Midbrain (tissue), 1 donor: ENCODE measurements around the gene CNTFR.

Source experiments
- DNase-seq: peaks from one replicate; lab custom pipeline; 2025; lab: John Stamatoyannopoulos, UW

Gene CNTFR

DNA sequence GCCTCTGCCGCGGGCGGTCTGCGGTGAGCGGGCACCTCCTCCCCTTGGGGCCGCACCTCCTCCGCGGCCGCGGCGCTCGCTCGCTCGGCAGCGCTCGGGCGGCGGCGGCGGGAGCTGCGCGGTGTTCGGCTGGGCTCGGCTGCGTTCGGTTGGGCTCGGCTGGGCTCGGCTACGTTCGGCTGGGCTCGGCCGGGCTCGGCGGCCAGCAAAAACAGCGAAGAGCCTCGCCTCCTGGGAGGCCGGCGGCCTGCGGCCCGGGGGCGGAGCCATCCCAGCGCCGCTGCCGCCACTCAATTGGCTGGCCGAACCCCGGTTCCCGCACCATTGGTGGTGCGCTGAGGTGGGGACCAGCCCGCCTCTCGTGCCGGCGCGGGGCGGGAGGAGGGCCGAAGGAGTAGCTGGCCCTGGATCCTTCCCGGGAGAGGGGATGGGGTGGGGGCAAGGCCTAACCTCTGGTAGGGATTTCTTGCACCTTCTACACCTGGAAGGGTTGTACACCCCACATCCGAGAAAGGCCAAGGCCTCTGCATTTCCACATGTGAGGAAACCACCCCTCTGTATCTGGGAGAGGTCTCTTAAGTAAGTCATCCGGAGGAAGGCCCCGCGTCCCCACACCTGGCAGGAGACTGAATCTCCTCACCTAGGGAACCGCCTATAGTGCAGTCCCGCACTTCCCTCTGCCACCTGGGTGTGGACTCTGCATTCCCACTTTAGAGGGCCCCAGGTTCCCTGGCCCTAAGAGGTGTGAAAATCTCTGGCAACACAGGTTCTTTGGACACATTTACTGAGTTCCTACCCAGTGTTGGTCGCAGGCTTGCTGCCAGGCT lies 66.3 kb downstream of the CNTFR start, which contains the start of gene ENHO:
ENHO (minus strand) TSS at position 20 of the 827 bp plus-strand sequence. CDS start 1,295 bp downstream, outside the sequence.
- DNase-seq: peak; percentile 92

DNA sequence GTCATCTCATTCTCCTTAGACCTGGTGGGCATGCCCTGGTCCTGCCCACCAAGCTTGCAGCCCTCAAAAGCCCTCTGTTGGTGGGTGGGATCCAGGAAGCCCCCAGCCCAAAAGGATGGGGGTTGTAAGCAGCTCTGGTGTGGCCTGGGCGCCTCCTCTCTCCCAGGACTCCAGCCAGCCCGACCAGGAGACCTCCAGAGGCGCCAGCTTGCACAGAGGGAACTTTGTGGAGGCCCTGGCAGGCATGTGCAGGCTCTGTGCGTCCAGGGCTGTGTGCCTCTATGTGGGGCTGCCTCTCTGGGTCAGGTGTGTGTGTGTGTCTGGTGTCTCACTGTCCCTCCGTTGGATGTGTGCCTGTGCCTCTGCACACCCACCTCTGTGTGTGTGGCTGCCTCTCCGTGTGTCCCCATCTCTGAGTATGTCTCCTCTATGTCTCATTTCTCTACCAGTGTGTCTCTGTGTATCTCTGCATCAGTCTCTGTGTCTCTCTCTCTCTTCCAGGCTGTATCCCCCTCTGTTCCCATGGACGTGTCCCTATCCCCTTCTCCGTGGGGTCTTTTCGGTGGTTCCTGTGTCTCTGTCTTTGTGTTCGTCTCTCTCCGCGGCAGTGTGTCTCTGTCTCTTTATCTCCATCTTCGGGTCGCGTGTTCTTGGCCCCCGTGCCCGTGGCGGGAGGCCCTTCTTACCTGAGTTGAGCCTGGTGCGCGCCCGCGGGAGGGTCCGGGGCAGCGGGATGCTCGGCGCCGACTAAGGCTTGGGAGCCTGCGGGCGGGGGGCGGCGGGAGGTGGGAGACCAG lies 67.2 kb downstream of the CNTFR start:
- DNase-seq: no peak

DNA sequence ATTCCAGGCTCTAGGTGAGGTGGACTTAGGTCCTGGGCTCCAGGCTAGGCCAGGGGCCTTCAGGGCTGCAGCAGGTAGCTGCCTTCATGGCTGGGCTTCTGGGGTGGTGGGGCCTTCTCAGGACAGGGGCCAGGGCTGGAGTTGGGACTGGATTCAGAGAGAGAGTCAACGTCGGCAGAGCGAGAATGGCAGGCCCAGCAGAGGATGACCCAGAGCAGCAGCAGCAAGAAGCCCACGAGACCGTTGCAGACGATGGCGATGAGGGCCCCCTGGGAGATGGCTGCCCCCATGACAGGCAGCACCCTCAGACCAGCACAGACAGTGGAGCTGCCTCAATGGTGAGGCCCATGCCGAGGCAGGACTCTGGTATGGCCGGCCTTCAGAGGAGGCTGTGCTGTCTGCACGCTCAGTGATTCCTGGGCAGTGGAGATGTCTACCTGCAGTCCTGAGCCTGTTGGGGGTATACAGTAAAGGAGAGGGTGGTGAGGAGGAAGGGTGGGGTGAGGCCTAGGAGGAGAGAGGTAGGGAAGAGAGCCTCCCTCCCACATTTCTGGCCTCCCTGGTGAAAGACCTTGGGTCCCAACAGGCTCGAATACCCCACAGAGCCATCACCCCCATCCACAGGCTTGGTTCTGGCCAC lies 68.0 kb downstream of the CNTFR start:
- no peak for DNase-seq

DNA sequence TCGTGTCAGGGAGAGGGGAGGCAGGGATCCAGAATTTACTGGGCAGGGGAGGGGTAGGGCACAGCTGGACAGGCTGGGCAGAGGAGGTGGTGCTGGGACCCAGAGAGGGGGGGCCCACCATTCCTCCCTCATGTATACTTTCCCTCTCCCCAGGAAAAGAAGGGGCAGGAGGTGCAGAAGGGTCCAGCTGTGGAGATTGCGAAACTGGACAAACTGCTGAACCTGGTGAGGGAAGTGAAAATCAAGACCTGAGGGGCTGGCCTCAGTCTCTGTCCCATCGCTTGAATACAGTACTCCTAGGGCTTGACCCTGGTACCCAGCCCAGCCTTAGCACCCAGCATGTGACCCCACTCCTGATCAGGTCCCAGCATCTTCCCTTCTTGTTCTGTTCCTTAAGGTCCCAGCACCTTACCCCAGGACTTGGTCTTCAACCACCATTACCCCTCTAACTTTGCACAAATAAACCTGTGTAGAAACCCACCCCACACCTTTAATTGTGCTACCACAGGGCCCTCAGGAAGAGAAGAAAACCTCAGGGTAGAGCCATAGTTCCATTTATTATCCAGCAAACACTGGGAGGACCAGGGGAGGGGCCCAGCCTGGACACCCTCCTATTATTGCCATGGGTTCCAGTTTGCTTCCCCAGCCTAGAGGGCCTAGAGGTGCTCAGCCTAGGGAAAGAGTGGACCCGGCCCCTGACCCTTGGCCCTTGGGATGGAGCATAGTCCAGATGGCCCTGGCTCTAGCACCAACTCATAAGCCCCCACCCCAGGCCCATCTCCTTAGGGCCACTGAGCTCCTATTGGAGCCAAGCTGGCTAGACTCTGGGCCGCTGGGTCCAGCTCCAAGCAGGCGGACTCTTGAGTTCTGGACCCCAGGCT lies 68.8 kb downstream of the CNTFR start:
- DNase-seq: no peak

DNA sequence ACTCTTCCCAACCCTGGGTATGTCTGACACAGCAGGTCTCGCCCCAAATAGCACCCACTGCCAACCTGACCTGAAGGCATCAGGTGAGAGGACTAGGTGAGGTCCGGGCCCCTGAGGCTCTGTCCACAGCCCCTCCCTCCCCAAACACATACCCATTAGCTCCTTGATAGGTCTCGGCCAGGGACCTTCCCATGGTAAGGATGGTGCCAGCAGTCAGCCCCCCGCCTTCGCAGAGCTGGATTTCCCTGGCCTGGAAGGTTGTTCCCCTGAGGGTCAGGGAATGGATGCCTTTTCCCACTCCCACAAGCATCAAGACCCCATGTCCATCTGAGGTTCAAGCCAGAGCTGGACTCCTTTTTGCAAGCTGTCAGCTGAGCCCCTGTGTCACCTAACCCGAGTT lies 69.4 kb downstream of the CNTFR start:
- DNase-seq: no peak

DNA sequence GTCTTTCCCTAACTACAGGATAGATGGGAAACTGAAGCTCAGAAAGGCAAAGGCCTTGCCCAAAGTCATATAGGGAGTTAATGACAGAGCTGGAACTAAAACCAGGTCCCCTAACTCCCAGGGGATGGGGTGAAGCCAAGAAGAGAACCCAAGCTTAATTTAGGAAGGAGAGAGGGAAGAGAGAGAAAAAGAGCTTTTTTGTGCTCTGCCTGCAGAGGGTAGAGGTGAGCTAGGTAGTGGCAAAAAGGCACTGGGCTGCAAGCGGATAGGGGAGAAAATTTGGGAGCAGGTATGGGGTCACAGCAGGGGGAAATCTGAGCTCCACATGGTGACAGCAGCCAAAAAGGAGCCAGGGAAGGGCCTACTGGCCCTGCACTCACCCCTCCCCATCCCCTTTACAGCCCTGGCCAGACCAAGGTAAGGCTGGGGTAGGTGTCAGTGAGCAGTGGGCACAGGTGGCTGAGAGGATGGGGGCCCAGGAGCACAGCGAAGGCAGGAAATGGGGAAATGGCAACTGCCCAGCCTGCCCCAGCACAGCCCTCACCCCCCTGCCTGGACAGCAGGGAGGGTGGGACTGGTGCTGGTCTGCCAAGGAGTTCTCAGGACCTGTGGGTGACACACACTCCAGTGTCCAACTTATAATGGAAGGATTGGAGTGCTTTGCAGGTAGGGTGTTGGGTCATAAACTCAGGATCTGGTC lies 70.1 kb downstream of the CNTFR start:
- DNase-seq: no peak

DNA sequence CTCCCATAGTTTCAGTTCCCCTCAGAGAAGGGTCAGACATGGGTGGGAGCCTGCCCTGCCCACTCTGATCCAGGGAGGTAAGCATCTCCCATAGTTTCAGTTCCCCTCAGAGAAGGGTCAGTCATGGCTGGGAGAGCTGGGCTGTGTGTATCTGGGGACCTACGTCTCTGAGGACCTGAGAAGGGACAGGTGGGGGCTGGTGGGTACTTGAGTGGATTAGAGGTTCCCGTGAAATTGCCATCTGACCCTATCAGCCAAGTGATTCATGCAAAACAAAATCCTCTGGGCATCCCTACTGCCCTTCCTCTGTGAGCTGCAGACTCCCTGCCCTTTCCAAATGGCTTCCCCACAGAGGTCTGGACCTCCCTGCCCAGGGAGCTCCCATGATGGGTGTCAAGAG lies 70.6 kb downstream of the CNTFR start:
- no peak for DNase-seq

DNA sequence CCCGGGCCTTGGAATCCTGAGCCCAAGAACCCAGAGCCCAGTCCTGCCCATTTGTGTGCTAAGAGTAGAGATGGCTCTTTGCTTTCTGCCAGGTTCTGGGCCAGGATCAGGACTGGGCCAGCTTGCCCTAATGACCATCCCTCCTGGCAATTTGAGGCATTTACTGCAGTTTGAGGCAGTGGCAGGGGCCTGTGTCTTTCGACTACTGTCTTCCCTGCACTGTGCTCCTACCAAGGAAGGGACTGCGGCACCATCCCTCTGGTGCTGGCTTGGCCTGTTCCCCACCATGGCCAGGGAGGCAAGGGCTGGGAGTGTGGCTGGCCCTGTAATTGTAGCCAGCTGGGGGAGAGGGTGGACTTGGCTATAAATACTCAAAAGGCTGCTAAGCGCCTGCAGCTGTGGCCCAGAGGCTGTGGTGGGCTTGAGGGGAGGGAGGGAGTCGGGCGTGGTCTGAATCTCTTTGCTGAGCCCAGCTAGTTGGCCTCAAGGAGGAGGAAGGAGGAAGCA lies 71.4 kb downstream of the CNTFR start:
- no peak for DNase-seq

DNA sequence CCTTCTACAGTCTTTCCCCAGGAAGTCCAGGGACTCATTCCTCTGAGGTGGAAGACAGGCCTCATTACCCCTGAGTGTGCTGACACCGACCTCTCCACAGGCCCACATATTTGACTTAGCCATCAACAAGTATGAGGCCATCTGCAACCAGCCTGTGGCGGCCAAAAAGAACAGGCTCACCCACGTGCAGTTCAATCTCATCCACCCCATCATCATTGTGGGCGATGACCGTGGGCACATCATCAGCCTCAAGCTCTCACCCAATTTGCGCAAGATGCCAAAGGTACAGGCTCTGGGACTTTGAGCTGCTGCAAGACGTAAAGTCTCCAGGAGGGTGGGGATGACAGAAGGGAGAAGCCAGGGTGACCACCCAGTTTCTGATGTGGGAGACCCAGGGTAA lies 72.3 kb downstream of the CNTFR start:
- DNase-seq: no peak

DNA sequence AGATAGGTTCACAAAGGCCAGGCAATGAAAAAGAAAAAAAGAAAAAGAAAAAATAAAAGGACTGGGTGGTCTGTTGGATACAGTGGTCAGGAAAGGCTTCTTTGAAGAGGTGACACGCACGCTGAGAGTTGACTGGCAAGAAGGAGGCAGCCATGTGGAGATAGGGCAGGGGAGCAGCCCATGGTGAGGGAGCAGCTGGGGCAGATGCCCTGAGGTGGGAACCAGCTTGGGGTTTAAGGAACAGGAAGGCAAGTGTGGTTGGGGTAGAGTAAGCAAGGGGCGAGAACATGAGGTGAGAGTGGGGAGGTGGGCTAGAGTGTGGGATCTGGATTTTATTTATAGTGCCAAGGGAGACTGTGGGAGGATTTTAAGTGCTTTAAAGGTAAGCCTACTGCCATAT lies 73.6 kb downstream of the CNTFR start:
- no peak for DNase-seq

DNA sequence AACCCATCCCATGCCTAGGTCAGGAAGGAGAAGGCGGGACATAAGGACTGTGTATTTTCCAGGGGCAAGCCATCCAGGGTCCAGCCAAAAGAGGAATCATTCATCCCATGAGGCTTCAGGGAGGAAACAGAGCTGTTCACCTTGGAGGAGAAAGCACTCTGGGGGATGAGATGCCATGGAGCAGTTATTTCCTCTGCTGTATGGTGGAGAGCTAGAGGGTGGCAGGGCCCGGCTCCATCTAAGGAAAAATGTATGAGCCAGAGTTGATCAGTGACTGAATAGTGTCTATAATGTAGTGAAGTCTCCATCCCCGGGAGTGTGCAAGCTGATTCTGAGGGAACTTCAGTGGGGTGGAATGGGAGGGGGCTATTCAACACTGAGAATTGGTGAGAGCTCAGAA lies 74.7 kb downstream of the CNTFR start:
- DNase-seq: no peak

DNA sequence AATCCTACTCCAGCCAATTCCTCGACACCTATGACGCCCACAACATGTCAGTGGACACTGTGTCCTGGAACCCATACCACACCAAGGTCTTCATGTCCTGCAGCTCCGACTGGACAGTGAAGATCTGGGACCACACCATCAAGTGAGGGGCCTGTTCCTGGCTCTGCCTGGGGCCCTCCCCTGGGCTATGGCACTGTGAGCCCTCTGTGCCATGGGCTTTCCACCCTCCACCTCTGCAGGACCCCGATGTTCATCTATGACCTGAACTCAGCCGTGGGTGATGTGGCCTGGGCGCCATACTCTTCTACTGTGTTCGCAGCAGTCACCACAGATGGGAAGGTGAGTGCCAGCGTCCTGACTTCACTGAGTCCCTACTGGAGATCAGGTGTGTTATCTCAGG lies 75.1 kb downstream of the CNTFR start:
- no peak for DNase-seq

DNA sequence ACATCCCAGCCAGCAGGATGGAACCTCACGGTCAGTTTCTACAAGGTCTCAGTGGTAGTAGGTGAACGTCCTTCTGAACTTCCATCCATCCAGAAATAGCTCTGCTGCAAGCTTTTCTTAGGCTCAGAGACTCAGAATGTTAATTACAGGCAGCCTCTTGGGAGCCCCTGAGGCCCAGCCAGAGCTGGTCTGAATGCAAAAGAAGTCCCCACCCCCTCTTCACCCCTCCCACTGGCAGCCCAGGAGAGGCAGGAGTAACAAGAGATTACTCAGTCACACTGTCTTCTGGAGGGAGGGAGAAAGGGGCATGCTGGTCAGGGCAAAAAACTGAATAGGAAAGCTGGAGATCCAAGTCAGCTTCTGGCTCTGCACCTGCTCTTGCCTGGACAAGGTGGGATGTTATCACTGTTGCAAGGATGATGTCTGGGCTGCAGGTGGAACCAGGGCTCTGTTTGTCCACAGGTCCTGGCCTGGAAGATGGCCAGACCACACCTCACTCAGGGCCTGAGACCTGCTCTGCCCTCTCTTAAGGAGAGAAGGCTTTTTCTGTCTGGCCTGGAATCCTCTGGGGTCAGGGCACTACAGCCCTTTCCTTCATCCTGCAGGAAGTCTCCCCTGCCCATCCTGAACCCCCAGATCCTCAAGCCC lies 75.8 kb downstream of the CNTFR start:
- DNase-seq: peak; percentile 63

DNA sequence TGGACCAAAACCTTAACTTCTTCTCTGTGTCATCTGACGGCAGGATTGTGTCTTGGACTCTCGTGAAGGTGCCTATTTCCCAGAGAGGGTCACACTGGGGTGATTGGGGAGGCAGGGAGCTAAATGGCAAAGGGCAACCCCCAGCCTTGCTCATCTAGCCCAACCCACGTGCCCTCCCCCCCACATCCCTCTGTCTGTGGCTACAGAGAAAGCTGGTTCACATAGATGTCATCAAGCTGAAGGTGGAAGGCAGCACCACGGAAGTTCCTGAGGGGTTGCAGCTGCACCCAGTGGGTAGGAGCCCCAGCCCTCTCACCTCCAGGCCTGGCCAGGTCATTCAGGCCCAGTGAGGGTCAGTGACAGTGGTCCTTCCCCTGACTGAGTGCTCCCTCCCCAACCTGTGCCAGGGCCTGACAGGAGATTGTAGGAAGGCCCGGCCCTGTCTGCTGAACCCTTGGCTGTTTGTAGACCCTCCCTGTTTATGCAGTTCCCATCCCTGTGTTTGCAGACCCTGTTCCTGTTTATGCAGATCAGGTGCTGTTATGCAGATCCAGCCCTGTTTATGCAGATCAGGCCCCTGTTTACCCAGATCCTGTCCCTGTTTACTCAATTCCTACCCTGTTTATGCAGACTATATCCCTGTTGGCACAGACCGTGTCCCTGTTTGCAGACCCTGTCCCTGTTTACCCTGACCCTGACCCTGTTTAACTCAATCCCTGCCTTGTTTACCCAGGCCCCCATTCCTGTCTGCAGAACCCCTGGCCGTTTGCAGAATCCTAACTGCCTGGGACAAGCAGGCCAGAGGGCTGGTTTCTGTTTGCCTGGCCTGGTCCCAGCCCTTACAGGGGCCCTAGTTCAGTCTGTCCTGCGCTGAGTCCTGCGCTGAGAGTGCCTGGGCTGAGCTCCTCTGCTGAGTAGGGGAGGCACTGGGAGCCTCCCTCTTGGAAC lies 77.1 kb downstream of the CNTFR start:
- peak; percentile 58 for DNase-seq

DNA sequence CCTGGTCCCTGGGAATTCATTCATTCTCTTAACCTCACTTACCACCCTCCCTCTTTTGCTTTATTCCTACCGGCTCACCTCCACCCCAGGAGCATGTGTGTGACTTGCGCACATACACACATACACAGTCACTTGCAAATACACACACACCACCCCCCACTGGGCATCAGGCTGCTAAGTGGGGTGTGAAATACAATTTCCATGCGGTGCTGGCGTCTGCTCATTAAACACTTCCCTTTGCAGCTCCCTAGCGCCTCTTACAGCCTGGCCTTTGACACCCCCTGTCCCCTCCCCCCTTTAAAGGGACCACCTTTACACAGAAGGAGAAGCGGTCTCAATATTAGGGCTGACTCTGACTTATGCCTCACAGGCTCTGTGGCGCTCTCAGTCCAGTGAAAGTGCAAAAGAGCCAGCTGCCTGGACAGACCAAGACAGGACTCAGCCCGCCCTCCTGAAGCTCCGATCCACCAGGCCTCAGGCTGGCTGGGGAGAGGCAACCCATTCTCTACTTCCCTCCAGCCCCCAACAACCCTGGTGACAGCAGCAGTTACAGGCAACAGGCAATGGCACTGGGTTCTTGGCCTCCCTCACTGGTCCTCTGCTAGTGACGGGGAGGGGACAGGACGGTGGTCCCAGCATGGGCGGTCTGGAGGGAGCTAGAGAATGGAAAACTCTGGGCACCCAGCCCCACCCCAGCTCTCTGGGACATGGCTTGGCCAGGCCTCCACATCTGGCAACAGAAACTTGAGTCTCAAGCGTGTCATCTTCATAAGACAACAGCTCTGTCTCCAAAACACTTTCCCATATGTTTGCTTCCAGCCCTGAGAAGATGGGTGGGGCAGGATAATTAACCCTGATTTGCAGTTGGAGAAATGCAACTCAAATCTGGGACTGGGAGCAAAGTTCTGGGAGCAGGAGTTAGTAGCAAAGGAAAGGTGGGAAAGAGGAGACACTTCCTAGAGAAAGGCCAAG lies 78.7 kb downstream of the CNTFR start:
- DNase-seq: no peak

DNA sequence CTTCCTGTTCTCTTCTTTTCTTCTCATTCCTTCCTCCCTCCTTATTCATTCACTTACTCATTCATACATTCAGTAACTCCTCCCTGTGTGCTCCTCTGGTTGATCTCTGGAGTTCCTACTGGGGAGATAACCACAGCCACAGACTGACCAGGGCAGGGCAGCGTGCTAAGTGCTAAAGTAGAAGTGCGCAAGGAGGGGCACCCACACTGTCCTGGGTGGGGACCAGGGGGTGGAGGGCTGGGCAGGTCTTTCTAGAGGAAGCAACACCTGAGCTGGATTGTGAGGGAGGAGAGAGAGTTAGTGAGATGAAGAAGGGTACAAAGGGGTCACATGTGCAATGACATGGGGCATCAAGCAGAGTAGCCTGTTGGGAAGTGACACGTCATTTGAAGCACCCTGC lies 80.6 kb downstream of the CNTFR start:
- DNase-seq: no peak

DNA sequence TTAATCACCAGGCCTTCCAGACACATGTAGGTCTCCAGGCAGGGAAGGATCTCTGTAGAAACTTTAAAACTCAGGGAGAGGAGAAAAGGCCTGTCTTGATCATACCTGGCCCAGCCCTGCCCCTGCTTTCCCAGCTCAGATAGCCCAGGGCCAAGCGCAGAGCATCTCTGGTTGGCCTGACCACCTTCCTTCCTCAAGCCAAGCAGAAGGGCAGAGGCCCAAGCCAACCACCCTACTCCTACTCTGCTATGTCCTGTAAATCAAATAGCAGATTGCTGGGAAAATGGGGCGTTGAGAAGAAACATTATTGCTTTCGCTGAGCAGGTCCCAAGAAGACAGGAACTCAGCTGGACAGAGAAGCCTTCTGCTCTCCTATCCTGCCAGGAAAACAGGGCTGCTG lies 81.1 kb downstream of the CNTFR start:
- no peak for DNase-seq

DNA sequence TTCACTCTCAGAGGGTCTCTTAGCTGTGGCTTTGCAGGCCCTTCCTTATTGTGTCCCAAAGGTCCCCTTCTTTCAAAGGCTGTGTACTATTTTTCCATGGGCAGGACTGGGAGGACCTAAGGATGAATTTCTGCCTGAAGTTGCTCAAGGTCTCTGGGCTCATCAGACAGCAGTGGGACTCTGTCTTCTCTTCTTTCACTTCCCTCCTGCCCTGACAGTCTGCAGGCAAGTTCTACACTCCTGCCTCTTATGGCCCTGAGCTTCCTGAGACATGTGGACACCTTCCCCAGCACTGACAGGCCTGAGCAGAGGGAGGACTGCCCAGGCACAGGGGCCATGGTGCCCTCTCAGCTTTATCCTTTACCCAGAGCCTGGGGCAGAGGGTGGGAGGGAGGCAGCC lies 81.6 kb downstream of the CNTFR start:
- DNase-seq: no peak
